Neural cell (in vitro differentiated cells): ENCODE results near the gene UQCC2.

Experiments
- EP300 ChIP-seq: fragments of 450-650 bp; conservative IDR thresholded peaks from 2 replicates; pipeline ENCODE4 v1.6.1; 2014; ENCODE audit warnings: antibody characterized with exemption, mild to moderate bottlenecking, moderate library complexity; ENCODE audit not compliant: poor library complexity, severe bottlenecking
- EZH2 ChIP-seq: fragments of 200-600, 300-800 bp; shearing (Covaris generic), sonication (generic); IDR thresholded peaks from 2 replicates; pipeline ENCODE4 v1.6.1; 2014; ENCODE audit warnings: antibody characterized with exemption, low read length, borderline replicate concordance, mild to moderate bottlenecking; ENCODE audit not compliant: insufficient read depth, poor library complexity, severe bottlenecking
- MXI1 ChIP-seq: fragments of 450-650 bp; conservative IDR thresholded peaks from 2 replicates; pipeline ENCODE4 v1.6.1; 2014; ENCODE audit warnings: antibody characterized with exemption, mild to moderate bottlenecking; ENCODE audit not compliant: poor library complexity, severe bottlenecking
- POLR2AphosphoS5 ChIP-seq: IDR thresholded peaks from 2 replicates; pipeline ENCODE4 v1.6.1; 2012
- RAD21 ChIP-seq: fragments of 450-650 bp; conservative IDR thresholded peaks from 2 replicates; pipeline ENCODE4 v1.6.1; 2014; ENCODE audit warnings: antibody characterized with exemption, mild to moderate bottlenecking, moderate library complexity
- SMC3 ChIP-seq: fragments of 450-650 bp; conservative IDR thresholded peaks from 2 replicates; pipeline ENCODE4 v1.6.1; 2014; ENCODE audit warnings: antibody characterized with exemption, mild to moderate bottlenecking, moderate library complexity; ENCODE audit not compliant: poor library complexity
- TAF1 ChIP-seq: IDR thresholded peaks from 2 replicates; pipeline ENCODE4 v1.6.1; 2012; ENCODE audit warnings: low read depth
- TF ChIP-seq, protein P1 (sequence below): fragments of 450-650 bp; IDR thresholded peaks from 2 replicates; pipeline ENCODE4 v1.5.1; 2014; ENCODE audit warnings: antibody characterized with exemption, mild to moderate bottlenecking, moderate library complexity; ENCODE audit not compliant: poor library complexity, severe bottlenecking
- TF ChIP-seq, protein P2 (sequence below): IDR thresholded peaks from 2 replicates; pipeline ENCODE4 v1.6.1; 2012; ENCODE audit warnings: borderline replicate concordance

DNA sequence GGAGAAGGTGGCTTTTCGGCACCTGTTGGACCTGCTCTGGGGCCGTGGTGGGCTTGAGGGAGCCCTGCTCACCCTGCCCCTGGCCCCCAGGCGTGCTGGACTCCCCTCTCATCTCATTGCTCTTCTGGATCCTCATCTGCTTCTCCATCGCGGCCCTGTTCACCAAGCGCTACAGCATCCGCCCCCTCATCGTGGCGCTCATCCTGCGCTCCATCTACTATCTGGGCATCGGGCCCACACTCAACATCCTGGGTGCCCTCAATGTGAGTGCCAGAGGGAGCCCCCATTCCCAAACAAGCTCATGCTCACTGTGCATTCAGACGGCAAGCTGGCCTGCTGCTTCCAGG, 22.4 kb downstream of the UQCC2 start:
- TF ChIP-seq TAF1 (no peak), EP300 (no peak), EZH2 (no peak), MXI1 (no peak), POLR2AphosphoS5 (no peak), RAD21 (no peak), SMC3 (no peak)
- TF ChIP-seq, protein P1, sequence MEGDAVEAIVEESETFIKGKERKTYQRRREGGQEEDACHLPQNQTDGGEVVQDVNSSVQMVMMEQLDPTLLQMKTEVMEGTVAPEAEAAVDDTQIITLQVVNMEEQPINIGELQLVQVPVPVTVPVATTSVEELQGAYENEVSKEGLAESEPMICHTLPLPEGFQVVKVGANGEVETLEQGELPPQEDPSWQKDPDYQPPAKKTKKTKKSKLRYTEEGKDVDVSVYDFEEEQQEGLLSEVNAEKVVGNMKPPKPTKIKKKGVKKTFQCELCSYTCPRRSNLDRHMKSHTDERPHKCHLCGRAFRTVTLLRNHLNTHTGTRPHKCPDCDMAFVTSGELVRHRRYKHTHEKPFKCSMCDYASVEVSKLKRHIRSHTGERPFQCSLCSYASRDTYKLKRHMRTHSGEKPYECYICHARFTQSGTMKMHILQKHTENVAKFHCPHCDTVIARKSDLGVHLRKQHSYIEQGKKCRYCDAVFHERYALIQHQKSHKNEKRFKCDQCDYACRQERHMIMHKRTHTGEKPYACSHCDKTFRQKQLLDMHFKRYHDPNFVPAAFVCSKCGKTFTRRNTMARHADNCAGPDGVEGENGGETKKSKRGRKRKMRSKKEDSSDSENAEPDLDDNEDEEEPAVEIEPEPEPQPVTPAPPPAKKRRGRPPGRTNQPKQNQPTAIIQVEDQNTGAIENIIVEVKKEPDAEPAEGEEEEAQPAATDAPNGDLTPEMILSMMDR, result no peak
- TF ChIP-seq, protein P2, sequence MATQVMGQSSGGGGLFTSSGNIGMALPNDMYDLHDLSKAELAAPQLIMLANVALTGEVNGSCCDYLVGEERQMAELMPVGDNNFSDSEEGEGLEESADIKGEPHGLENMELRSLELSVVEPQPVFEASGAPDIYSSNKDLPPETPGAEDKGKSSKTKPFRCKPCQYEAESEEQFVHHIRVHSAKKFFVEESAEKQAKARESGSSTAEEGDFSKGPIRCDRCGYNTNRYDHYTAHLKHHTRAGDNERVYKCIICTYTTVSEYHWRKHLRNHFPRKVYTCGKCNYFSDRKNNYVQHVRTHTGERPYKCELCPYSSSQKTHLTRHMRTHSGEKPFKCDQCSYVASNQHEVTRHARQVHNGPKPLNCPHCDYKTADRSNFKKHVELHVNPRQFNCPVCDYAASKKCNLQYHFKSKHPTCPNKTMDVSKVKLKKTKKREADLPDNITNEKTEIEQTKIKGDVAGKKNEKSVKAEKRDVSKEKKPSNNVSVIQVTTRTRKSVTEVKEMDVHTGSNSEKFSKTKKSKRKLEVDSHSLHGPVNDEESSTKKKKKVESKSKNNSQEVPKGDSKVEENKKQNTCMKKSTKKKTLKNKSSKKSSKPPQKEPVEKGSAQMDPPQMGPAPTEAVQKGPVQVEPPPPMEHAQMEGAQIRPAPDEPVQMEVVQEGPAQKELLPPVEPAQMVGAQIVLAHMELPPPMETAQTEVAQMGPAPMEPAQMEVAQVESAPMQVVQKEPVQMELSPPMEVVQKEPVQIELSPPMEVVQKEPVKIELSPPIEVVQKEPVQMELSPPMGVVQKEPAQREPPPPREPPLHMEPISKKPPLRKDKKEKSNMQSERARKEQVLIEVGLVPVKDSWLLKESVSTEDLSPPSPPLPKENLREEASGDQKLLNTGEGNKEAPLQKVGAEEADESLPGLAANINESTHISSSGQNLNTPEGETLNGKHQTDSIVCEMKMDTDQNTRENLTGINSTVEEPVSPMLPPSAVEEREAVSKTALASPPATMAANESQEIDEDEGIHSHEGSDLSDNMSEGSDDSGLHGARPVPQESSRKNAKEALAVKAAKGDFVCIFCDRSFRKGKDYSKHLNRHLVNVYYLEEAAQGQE, result no peak
